ENCODE results near the gene KCNIP1. TPM values are rescaled to one million over a fixed set of nuclear protein-coding genes. Genes with fewer than 3 reads are reported as not detected.

Gene KCNIP1
- total and polyA plus RNA-seq, 9 of the 15 experiments (the other 6 are each of a cell fraction or from before 2014, with no cell fraction given): not detected

- H3K9me1 ChIP-seq (ENCODE audit: control insufficient read depth, insufficient read depth, low read length): no peaks in the 10 kb centered on the region
- H3K4me3 ChIP-seq: no peak overlapping the region
- TF ChIP-seq FOXA1 (IDR thresholded peaks at IDR 0.05; ENCODE audit: borderline replicate concordance) (no peak), ZNF143 (CRISPR knock-in tag; IDR thresholded peaks at IDR 0.05) (no peak), ZNF589 (CRISPR knock-in tag; IDR thresholded peaks at IDR 0.05; ENCODE audit: low read depth) (no peak), SMAD3 (CRISPR knock-in tag; conservative IDR thresholded peaks at IDR 0.05) (no peak), ZNF695 (CRISPR knock-in tag; IDR thresholded peaks at IDR 0.05) (no peak), CEBPG (CRISPR knock-in tag; IDR thresholded peaks at IDR 0.05) (no peak), CEBPG (tag; conservative IDR thresholded peaks at IDR 0.05 in 1 of 2, IDR thresholded peaks at IDR 0.05 in 1 of 2) (no peak), PML (IDR thresholded peaks at IDR 0.05; ENCODE audit: low read length) (no peak), ZNF778 (CRISPR knock-in tag; IDR thresholded peaks at IDR 0.05) (no peak), SMAD2 (IDR thresholded peaks at IDR 0.05; ENCODE audit: low read depth, low read length) (no peak)
- TF ChIP-seq, protein P1, sequence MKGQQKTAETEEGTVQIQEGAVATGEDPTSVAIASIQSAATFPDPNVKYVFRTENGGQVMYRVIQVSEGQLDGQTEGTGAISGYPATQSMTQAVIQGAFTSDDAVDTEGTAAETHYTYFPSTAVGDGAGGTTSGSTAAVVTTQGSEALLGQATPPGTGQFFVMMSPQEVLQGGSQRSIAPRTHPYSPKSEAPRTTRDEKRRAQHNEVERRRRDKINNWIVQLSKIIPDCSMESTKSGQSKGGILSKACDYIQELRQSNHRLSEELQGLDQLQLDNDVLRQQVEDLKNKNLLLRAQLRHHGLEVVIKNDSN (CRISPR knock-in tag; IDR thresholded peaks at IDR 0.05): no peak
- no peaks in the 10 kb centered on the region for H3K9me3 ChIP-seq (replicated peaks; ENCODE audit: control insufficient read depth, insufficient read depth, low read depth, low read length)
- ChIA-PET CTCF (ENCODE audit: low intra/inter-chr PET ratio) (no interaction called here), POLR2A (no interaction called here)
- no peak overlapping the region for H3K9ac ChIP-seq (ENCODE audit: insufficient read depth in 1 of 2, low read depth in 2 of 2, low read length in 2 of 2)
- H4K20me1 ChIP-seq (replicated peaks; ENCODE audit: control insufficient read depth, insufficient read depth, low read length): no peaks in the 10 kb centered on the region
- ATAC-seq: no peak
- WGBS (ENCODE audit: insufficient coverage, low coverage, missing lambda C conversion rate): 0% methylated on average over 1 of the region's 1 CpG
- in situ Hi-C loops (cut with MboI) (no loop called here), intact Hi-C loops (cut with micrococcal nuclease) (no loop called here)
- H2AFZ ChIP-seq (ENCODE audit: low read depth, low read length): no peak overlapping the region
- no peak overlapping the region for H3K4me2 ChIP-seq (ENCODE audit: insufficient read depth, low read length)
- no peak for DNase-seq (ENCODE audit: extremely low read depth in 1 of 4, low spot score in 3 of 4)
- H3K27me3 ChIP-seq (ENCODE audit: control insufficient read depth in 2 of 2, insufficient read depth in 2 of 2, low read length in 2 of 2): no peaks in the 10 kb centered on the region
- no peaks in the 10 kb centered on the region for H3K36me3 ChIP-seq (ENCODE audit: control insufficient read depth, insufficient read depth, low read length)
- FAIRE-seq: no peak
- no peak overlapping the region for H3K27ac ChIP-seq (ENCODE audit: extremely low read depth, low read depth, low read length)
- H3K4me1 ChIP-seq (replicated peaks in 1 of 2; ENCODE audit: control insufficient read depth in 2 of 2, insufficient read depth in 2 of 2, low read length in 2 of 2): no peaks in the 10 kb centered on the region
- BruUV-seq (replicated peaks): no TSS peak
- no peaks in the 10 kb centered on the region for H3K79me2 ChIP-seq (ENCODE audit: control insufficient read depth, insufficient read depth, low read length)
These were observed 233.8 kb downstream of the KCNIP1 start for GRCh38 chr5:170737591-170737990.
